Hepatic stellate cell (primary cell): Measurements from ENCODE around the gene IGF2BP2.
"Not testable (repeated sequence)": the region's sequence is repeated elsewhere in the genome, so short reads cannot be mapped to it uniquely, and the experiment has no call there.

Experiments
- DNase-seq: peaks from one replicate; pipeline ENCODE4 v3.0.0; 2011; ENCODE audit warnings: low spot score

IGF2BP2 gene

DNA sequence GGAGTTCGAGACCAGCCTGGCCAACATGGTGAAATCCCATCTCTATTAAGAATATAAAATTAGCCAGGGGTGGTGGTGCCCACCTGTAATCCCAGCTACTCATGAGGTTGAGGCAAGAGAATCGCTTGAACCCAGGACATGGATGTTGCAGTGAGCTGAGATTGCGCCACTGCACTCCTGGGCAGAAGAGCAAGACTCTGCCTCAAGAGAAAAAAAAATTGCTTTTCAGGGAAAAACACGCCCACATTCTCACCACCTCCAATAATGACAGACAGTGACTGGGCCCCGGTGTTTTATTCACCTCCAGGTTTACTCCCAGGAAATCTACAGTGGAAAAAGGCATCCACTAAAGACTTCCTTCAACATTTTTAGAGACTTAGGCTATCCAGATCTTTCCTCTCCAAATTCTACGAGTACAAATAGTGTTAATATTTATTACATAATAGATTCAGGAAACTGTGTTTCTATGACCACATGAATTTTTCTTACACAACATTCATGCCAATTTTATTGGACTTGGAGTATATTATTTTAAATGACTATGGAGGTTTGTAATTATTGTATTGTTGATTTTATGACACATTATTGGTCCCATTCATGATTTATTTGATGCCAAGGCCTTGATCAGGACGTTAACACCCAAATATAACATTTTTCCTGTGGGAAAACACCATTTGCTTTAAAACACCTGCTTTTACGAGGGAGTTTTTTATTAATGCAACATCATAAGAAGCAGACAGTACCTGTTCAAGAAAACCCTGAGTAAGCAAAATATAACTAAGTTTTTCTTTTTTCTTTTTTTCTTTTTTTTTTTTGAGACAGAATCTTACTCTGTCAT lies 26.6 kb downstream of the IGF2BP2 start:
- no peak for DNase-seq

DNA sequence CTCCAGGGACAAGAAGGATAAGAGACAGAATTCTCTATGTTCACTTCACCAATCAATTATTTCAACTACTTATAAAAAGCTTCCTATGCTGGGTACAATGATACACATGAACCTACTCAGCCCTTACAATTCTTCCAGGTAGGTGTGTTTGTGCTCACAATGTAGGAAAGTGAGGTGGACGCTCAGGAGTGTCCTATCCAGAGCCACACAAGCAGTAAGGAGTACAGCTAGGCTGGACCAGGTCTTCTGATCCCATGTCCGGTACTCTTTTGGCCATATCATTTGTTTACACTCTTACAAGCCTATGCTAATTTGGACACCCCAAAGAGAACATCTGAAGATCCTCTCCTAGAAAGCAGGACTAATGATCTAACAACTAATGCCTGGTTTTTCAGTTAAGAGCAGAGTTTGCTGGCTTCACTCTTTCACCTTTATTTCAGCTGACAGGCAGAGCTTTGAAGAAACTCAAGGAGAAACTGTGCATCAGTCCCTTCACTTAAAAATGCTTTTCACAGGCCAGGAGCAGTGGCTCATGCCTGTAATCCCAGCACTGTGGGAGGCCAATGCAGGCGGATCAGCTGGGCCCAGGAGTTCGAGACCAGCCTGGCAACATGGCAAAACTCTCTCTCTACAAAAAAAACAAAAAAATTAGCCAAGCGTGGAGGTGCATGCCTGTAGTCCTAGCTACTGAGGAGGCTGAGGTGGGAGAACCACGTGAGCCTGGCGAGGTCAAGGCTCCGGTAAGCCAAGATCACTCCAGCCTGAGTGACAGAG lies 27.5 kb downstream of the IGF2BP2 start:
- no peak for DNase-seq

DNA sequence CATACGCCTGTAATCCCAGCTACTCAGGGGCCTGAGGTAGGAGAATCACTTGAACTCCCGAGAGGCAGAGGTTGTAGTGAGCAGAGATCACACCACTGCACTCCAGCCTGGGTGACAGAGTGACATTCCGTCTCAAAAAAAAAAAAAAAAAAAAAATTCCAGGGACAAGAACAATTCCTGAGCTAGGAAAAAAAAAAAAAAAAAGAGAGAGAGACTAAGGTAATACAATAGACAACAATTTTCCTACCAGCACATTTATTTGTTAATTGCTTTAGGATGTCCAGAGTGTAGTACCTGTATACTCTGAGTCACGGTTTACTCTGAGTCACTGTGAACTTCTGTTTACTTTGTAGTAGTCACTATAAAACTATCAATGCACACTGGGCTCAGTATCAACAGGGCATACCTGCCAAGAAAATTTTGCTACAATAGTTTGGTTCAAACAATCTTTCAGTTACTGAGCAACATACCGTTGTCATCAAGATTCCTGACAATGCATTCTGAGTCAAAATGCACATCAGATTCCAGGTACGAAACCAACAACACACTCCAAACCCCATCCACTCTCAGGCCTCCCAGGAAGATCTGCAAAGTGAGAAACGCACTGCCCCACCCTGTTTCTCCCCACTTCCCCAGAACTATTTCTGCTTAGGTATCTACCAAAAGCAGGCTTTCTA lies 28.3 kb downstream of the IGF2BP2 start:
- DNase-seq: peak; percentile 16

DNA sequence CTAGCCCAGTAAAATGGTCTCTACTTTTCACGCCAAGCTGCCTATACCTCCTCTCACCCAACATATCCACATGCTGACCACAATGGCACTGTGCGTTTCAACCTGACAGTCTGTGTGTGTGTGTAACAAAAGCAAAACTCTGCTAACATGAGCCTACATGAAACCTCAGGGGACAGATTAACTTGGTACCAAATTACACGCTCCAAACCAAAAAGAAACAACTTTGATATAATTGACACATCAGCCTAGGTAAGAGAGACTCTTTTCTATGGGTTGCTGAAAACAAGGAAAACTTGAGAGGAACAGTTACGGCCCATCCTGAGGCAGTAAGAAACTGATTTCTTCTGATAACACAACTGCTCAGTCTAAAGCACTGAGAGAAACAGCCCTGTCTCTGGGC lies 31.5 kb downstream of the IGF2BP2 start:
- DNase-seq: no peak

DNA sequence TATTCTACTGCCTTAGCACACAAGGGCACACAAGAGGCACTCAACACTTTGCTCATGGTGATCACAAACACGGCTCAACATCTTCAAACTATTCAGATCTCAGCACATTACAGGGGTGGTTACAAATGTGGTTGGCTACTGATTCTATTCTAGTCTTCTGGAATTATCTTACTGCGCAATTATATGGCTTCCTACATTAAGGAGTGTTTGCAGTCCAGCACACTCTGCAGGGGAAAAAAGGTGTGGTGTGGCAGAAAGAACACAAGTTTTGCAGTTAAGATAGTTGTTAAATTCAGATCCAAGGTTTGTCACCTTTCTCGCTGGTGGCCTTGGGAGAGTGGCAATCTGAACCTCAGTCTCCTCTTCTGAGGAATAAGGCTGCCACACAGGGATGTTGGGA lies 31.9 kb downstream of the IGF2BP2 start:
- DNase-seq: no peak

DNA sequence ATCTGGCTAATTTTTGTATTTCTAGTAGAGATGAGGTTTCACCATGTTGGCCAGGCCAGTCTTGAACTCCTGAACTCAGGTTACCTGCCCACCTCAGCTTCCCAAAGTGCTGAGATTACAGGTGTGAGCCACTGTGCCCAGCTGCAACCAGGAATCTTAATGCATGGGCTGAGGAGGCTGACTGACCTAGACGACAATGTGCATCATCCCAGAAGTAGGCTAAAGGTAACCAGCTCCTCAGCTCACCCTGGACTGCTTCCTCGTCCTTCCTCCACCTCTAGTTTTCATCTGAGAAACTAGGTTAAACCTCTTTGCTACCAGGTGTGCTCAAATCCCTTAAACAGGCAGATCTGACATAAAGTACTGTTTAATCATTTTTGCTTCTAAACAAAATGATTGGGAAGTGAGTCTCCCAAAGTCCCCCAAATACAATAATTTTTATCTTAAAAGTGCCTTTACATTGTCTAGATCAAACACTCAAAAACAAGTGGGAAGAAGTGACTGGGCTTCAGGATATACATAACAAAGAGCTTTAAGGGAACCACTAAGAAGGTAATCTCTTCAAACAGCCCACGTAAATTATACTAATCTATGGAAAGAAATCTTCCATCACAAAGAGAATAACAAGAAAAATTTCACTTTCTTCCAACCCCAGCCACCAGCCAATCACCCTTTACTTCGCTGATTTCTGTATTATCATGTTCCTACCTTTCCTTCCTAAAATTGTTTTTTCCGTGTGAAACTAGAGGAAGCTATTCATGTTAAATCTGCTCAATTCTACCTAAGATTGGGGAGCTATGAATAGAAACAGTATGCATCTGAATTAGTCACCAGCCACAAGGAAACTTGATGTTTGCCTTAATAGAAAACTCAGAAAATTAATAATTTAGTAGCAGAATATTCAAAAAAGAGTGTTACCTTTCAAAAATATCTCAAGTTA lies 34.7 kb downstream of the IGF2BP2 start:
- no peak for DNase-seq

DNA sequence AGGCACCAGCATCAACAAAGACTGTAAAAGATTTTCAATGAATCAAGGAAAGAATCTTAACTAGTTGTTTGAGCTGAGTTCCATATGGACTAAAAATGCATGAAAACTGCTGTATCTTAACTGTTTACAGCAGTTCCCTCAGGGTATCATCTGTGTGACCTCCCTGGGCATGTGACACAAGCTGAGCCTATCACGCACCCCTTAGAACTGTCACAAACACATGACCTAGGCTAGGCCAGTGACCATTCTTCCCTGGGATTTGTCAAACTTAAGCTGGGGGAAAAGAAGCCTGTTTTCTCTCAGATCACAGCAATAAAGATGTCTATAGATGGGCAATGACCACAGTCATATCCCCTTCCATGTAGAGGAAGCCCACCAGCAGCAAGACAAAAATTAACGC lies 35.7 kb downstream of the IGF2BP2 start:
- no peak for DNase-seq

DNA sequence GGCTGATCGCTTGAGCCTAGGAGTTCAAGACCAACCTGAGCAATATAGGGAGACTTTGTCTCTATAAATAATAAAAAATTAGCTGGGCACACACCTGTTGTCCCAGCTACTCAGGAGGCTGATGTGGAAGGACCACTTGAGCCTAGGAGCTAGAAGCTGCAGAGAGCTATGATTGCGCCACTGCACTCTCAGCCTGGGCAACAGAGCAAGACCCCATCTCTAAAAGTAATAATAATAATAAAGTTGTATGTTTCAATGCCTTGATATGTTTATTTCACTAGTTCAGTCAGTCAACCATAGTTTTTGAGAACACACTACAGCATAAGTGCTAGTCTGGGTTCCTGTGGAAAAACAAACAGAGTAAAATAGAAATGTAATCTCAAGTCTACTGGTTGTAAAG lies 36.5 kb downstream of the IGF2BP2 start:
- DNase-seq: no peak

DNA sequence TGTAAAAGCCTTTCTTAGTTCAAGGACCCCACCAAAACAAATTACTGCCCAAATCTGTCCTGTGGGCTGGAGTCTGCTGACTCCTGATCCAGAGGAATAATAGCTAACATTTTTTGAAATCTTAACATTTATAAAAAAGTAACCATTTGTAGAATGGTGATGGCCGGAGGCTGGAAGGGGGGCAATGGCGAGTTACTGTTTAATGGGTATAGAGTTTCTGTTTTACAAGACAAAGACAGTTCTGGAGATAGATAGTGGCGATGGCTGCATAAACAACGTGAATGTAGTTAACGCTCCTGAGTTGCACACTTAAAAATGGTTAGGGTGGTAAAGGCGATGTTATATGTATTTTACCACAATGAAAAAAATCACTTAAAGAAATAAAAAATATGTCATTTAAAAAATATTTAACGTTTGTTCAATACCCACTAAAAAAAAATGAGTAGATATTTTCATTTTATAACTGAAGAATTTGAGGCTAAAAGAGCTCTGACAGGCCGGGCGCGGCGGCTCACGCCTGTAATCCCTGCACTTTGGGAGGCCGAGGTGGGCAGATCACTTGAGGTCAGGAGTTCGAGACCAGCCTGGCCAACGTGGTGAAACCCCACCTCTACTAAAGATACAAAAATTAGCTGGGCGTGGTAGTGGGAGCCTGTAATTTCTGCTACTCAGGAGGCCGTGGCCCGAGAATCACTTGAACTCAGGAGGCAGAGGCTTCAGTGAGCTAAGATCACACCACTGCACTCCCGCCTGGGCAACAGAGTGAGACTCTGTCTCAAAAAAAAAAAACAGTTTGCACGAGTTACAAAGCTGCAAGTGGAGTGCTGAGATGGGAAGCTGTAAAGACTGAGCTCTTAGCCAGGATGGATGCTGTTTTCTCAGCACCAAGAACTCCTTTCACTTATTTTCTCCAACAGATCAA lies 37.6 kb downstream of the IGF2BP2 start:
- DNase-seq: no peak

DNA sequence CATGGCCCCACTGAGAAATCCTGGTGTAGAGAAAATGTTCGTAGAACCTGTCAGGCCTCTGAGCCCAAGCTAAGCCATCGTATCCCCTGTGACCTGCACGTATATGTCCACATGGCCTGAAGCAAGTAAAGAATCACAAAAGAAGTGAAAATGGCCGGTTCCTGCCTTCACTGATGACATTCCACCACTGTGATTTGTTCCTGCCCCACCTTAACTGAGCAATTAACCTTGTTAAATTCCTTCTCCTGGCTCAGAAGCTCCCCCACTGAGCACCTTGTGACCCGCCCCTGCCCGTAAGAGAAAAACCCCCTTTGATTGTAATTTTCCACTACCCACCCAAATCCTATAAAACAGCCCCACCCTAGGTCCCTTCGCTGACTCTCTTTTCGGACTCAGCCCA lies 38.6 kb downstream of the IGF2BP2 start:
- DNase-seq: not testable (repeated sequence)

DNA sequence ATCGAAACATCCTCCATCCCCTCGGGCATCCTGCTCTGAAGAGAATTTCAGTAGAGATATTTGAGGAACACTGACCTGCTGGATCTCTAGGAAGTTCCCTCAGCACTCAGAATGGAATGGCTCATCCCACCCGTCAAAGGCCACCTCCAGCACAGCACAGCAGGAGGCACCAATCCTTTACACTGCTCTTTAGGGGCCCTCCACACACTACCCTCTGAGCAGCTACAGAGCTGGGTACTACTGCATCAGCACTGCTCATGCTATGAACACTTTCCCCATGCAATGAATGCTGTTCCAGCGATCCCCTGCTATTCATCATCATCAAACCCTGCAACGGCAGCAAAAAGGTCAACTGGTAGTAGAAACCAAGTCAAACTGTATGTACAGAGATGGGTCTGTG lies 40.5 kb downstream of the IGF2BP2 start:
- no peak for DNase-seq

DNA sequence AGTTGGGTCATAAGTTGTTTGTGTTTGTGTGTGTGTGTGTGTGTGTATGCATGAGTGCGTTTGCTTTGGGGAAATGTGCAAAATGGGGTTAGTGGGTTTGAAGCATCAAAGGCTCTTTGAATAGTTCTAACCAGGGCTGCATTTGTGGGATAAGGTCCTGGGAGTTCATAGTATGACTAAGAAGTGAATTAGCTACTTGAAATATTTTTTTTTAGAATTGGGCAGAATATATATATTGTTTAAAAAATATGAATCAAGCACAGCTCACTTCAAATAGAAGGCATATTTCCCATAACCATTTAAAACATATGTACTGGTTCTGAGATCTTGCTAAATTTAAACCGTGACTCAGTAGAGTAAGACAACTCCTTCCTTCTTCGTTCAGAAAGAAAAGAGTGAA lies 43.1 kb downstream of the IGF2BP2 start:
- peak; percentile 65 for DNase-seq

DNA sequence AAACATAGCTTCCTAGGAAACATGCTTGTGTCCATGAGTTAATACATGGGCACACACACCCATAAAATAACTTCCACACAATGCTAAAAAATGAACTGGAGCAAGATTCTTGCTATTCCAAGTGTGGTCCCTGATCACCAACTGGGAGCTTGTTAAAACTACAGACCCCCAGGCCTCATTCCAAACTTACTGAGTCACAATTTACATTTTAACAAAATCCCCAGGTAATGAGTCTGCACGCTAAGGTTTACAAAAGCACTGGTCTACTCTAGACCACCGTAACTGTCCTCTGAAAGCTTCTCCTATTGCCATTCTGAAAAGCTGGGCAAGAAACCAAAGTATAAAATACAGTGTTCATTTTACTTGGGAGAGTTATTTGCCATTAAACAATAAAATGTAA lies 45.4 kb downstream of the IGF2BP2 start:
- no peak for DNase-seq

DNA sequence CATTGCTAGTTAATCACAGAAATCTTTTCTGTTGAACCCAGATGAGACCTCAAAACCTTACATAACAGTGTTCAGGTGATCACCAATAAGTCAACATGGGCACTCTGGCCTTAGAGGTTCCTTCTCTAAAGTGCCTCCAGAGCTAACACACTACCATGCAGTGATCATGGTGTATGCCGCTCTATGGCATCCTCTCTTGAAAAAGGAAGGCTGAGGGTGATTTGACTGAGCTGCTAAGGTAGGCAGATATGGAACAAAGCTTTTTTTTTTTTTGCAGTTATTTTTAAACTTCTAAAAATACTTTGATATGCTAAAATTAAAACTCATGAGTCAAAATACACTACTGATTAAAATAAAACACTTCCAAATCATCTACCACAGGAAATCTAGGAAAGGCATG lies 46.0 kb downstream of the IGF2BP2 start:
- no peak for DNase-seq

DNA sequence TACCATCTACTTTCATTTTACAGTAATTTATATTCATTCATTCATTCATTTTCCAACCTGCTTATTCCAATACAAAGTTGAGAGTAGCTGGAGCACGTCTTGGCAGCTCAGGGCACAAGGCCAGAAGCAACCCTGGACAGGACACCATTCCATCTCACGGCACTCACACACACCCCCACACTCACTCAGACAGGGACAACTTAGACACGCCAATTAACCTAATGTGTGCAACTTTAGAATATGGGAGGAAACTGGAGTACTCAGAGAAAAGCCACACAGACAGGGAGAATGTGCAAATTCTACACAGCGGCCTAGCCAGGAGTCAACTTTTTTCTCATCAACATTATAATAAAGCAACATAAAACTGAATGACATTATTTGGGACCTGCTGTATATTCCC lies 46.7 kb downstream of the IGF2BP2 start:
- no peak for DNase-seq

DNA sequence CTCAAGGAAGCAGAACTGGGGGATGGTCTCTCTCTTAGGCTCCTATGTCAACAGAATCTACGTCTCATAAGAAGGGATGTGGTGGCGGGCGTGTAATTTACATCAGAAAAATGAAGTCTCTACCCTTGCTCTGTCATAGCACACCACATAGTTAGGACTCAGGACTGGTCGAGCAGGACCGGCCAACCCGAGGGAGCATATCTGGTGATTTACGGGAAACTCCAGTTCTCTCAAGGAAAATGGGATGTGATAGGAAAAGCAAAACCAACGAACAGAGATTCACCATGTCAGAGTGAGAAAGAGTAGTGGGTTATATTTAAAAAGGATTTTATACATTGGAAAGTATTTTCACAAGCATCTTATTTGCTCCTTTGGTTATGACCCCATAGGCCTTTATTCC lies 54.7 kb downstream of the IGF2BP2 start:
- DNase-seq: no peak

DNA sequence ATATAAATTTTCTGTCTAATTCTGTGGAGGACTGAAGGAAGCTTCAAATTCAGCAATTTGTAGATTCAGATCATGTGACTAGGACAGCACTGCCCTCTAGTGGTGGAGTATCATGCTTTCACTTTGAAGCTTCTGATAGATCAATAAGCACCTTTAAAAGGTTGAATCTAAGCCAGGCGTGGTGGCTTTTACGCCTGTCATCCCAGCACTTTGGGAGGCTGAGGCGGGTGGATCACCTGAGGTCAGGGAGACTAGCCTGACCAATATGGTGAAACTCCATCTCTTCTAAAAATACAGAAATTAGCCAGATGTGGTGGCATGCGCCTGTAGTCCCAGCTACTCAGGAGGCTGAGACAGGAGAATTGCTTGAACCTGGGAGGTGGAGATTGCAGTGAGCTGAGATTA lies 56.3 kb downstream of the IGF2BP2 start:
- DNase-seq: not testable (repeated sequence)

DNA sequence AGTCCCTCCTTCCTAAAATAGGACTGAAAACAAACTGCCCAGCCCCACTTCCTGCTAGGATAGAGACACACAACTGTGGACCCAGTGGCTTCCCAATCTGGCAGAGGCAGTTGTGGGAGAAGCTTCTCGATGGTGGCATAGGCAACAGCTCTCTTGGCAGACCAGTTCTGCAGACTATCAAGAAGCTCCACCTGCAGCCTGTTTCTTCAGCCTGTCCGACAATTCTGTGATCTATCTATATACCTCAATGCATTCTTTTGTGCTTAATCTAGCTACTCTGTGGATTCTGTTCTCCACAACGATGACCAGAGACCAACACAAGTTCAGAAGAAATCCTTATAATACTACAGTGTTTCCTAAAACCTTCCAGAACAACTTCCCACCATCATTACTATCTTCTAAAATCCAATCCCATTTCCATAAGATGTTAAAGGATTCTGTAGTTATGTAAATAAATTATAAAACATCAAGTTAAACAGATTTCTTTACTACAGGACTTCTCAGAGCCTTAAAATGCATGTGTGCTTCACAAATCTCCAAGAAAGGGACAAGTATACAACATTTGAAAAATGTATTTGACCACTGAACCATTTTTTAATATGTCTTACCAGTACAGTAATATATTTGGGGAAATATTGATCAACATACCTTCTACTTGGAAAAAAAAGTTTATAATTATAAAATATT lies 57.7 kb downstream of the IGF2BP2 start:
- no peak for DNase-seq

DNA sequence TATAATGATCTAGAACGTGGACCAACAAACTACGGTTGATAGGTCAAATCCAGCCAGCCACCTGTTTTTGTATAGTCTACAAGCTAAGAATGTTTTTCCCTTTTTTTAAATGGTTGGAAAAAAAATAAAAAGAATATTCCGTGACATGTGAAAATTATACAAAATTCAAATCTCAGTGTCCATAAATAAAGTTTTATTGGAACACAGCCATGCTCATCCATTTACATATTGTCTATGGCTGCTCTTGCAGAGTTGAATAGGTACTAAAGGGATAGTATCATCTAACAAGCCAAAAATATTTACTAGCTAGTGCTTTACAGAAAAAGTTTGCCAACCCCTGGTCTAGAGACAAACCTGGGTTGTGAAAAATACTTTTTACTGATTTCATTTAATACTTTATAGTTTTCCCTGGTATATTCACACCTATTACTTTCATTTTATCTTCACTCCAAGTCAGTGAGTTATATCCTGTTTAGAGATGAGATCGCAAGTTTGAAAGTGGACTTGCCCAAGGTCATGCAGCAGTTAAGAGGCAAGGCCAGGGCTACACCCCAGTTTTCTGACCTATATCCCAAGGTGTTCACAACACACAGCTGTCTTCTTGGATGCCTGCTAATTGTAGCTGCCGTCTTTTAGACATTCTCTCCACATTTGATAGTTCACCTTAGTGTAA lies 58.4 kb downstream of the IGF2BP2 start:
- DNase-seq: no peak

DNA sequence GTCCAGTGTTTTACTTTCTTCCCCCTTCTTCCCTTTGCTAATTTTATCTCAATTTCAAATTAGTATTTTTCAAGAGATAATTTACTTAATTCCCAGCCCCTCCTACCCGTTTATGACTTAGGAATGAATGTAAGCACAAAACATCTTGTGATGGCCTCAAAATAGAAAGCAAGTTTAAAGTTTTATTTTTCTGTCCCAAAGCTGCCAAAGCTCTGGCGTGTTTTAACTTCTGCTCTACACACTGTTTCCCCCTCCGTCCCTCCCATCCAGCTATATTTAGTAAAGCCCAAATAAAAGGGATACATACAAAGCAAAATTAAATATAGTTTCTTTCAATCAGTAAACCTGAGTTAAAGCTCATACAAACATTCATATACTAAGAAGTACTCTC lies 59.9 kb downstream of the IGF2BP2 start:
- no peak for DNase-seq
